GM12878 (cell line): Measurements from ENCODE around the gene LRWD1. TPM values are rescaled to one million over a fixed set of nuclear protein-coding genes. Genes with fewer than 3 reads are reported as not detected.

Experiments
- ATAC-seq: fragments of 200-7000 bp; cut with Tn5 transposase; 3 replicates; pipeline ENCODE4 v1.9.1; 2020; ENCODE audit warnings: mild to moderate bottlenecking, moderate library complexity
- BruUV-seq: library from RNA; stranded (reverse); fragments of 400-500 nt; replicated peaks from 2 replicates; lab custom pipeline; 2021; lab: Mats Ljungman, UMichigan
- CTCF ChIA-PET: fragments of 300-600 bp; sonication (Branson Sonifier 250); formaldehyde crosslinking; extraction: SDS; loops from one replicate; lab custom pipeline; 2021; ENCODE audit warnings: inconsistent platforms; lab: Yijun Ruan, JAX
- POLR2A ChIA-PET: fragments of 350-600 bp; formaldehyde crosslinking; extraction: SDS; loops from one replicate; lab custom pipeline; 2021; ENCODE audit warnings: inconsistent platforms; lab: Charles Lee
- RAD21 ChIA-PET: fragments of 300-600 bp; sonication (Branson Sonifier 250); formaldehyde crosslinking; loops from one replicate; lab custom pipeline; 2023; ENCODE audit warnings: antibody characterized with exemption; ENCODE audit not compliant: unreplicated experiment; lab: Charles Lee
- SMC1A ChIA-PET: fragments of 300-600 bp; sonication (Branson Sonifier 250); formaldehyde crosslinking; loops from one replicate; lab custom pipeline; 2023; ENCODE audit not compliant: unreplicated experiment, uncharacterized antibody; lab: Charles Lee
- DNase-seq: peaks from one replicate; pipeline ENCODE4 v3.0.0-alpha.2; 2011; ENCODE audit warnings: low read depth, low spot score
- FAIRE-seq: peaks from 3 replicates; lab custom pipeline; 2011; peaks lifted over from hg19 to GRCh38; lab: Jason Lieb, UNC
- H2AFZ ChIP-seq: 2 replicates; pipeline ENCODE4 v1.6.0; 2011; ENCODE audit warnings: low read depth, low read length, control low read depth; ENCODE audit not compliant: control insufficient read depth
- H3K27ac ChIP-seq: 2 replicates; pipeline ENCODE4 v1.5.1; 2011; ENCODE audit warnings: control low read depth; ENCODE audit not compliant: control insufficient read depth, insufficient read depth
- H3K27me3 ChIP-seq, 2 experiments: replicated peaks in 1 of 2; 2 replicates each; pipeline versions ENCODE4 v1.6.0 to v1.6.1; 2011; ENCODE audit warnings: low read length in 1 of 2; ENCODE audit not compliant: control insufficient read depth in 2 of 2, insufficient read depth in 2 of 2
- H3K36me3 ChIP-seq, 2 experiments: 2 replicates each; pipeline ENCODE4 v1.5.1; 2011; ENCODE audit warnings: low read length in 1 of 2; ENCODE audit not compliant: control insufficient read depth in 2 of 2, insufficient read depth in 2 of 2
- H3K4me1 ChIP-seq: 2 replicates; pipeline ENCODE4 v1.6.1; 2011; ENCODE audit warnings: mild to moderate bottlenecking, low read length, moderate library complexity, mixed read lengths; ENCODE audit not compliant: control insufficient read depth, insufficient read depth
- H3K4me2 ChIP-seq: 2 replicates; pipeline ENCODE4 v1.6.0; 2011; ENCODE audit warnings: control low read depth; ENCODE audit not compliant: control insufficient read depth, insufficient read depth
- H3K4me3 ChIP-seq: fragments of 200-600 bp; sonication (generic); 2 replicates; pipeline ENCODE4 v1.5.1; 2016
- H3K79me2 ChIP-seq: 2 replicates; pipeline ENCODE4 v1.6.0; 2011; ENCODE audit warnings: low read length; ENCODE audit not compliant: control insufficient read depth, insufficient read depth
- H3K9ac ChIP-seq: 2 replicates; pipeline ENCODE4 v1.8.0; 2011; ENCODE audit warnings: low read length, control low read depth, mixed read lengths; ENCODE audit not compliant: control insufficient read depth, insufficient read depth
- H3K9me3 ChIP-seq: replicated peaks from 3 replicates; pipeline ENCODE4 v1.5.1; 2011; ENCODE audit warnings: mild to moderate bottlenecking, low read length; ENCODE audit not compliant: control insufficient read depth, insufficient read depth
- H4K20me1 ChIP-seq: 2 replicates; pipeline ENCODE4 v1.6.0; 2011; ENCODE audit not compliant: control insufficient read depth, insufficient read depth
- CHD2 ChIP-seq: IDR thresholded peaks from 2 replicates; pipeline ENCODE4 v1.6.1; 2011; ENCODE audit warnings: low read depth, low read length, improper control_type of control experiment, borderline replicate concordance
- HDAC6 ChIP-seq: fragments of 200-600 bp; sonication (generic); IDR thresholded peaks from one replicate; pipeline ENCODE4 v1.8.0; 2017; ENCODE audit warnings: antibody characterized with exemption; ENCODE audit not compliant: unreplicated experiment
- HDGF ChIP-seq: fragments of 450-650 bp; IDR thresholded peaks from 2 replicates; pipeline ENCODE4 v1.6.1; 2016; ENCODE audit warnings: antibody characterized with exemption
- MTA3 ChIP-seq: IDR thresholded peaks from 2 replicates; pipeline ENCODE4 v1.6.1; 2012; ENCODE audit warnings: low read length, inconsistent platforms, borderline replicate concordance
- NR2F1 ChIP-seq: fragments of 450-650 bp; conservative IDR thresholded peaks from 2 replicates; pipeline ENCODE4 v1.6.1; 2017; ENCODE audit warnings: mild to moderate bottlenecking
- NRF1 ChIP-seq: conservative IDR thresholded peaks from 2 replicates; pipeline ENCODE4 v1.6.1; 2011; ENCODE audit warnings: mild to moderate bottlenecking, low read depth, low read length, improper control_type of control experiment
- RFX5 ChIP-seq: IDR thresholded peaks from 2 replicates; pipeline ENCODE4 v1.6.1; 2011; ENCODE audit warnings: low read depth, low read length, improper control_type of control experiment
- WRNIP1 ChIP-seq: IDR thresholded peaks from 2 replicates; pipeline ENCODE4 v1.6.1; 2011; ENCODE audit warnings: low read depth, low read length, improper control_type of control experiment, borderline replicate concordance
- ZNF687 ChIP-seq: fragments of 450-650 bp; IDR thresholded peaks from 2 replicates; pipeline ENCODE4 v1.6.1; 2017; ENCODE audit warnings: mild to moderate bottlenecking, moderate library complexity
- WGBS: methylation state at CpG from one replicate; pipeline ENCODE4 v1.1.6; 2016; ENCODE audit warnings: low lambda C conversion rate; ENCODE audit not compliant: insufficient replicate concordance, insufficient coverage; ENCODE audit errors: missing lambda C conversion rate; 5-methylcytosine and 5-hydroxymethylcytosine counted together
- in situ Hi-C: fragments of 300-500 bp; cut with MboI; formaldehyde crosslinking; loops from 9 replicates; pipeline ENCODE4 v1.14.3; 2018; ENCODE audit warnings: mixed read lengths
- intact Hi-C: fragments of 100-400 bp; cut with micrococcal nuclease; formaldehyde crosslinking; loops from one replicate; pipeline ENCODE4 v1.14.2; 2022; ENCODE audit not compliant: unreplicated experiment
- polyA plus RNA-seq, 11 experiments: library from polyadenylated mRNA; depleted of rRNA in 4 of 11; unstranded in 6 of 11; stranded (reverse) in 5 of 11; fragments of >200 nt; fragmentation: Nextera tagmentation in 4 of 11; fragmentation: Illumina TruSeq in 1 of 11; extraction: Ambion mirVana in 4 of 11; extraction: Trizol in 1 of 11; gene quantifications; 1 replicate in 1 of 11; 2 replicates in 10 of 11; pipeline versions ENCODE4 v1.2.1 to v1.2.3, GENCODE V29; 2011 to 2016; ENCODE audit warnings: inconsistent platforms in 2 of 11, missing spikeins in 2 of 11, low read depth in 1 of 11
- total RNA-seq, 4 experiments: library from RNA; depleted of rRNA in 3 of 4; stranded (reverse); fragments of >200 nt in 3 of 4; fragmentation: Illumina TruSeq in 1 of 4; extraction: Trizol in 1 of 4; gene quantifications; 2 replicates each; pipeline versions ENCODE4 v1.2.1 to v1.2.3, GENCODE V29; 2013 to 2021
- TF ChIP-seq, protein P1 (sequence below): IDR thresholded peaks from 2 replicates; pipeline ENCODE4 v1.6.1; 2012; ENCODE audit warnings: low read depth, low read length, improper control_type of control experiment

The LRWD1 gene
- total and polyA plus RNA-seq, 10 of the 15 experiments (the other 5 are each of a cell fraction or from before 2014, with no cell fraction given) = 0.40 to 64.4 (median 26.1) TPM

DNA sequence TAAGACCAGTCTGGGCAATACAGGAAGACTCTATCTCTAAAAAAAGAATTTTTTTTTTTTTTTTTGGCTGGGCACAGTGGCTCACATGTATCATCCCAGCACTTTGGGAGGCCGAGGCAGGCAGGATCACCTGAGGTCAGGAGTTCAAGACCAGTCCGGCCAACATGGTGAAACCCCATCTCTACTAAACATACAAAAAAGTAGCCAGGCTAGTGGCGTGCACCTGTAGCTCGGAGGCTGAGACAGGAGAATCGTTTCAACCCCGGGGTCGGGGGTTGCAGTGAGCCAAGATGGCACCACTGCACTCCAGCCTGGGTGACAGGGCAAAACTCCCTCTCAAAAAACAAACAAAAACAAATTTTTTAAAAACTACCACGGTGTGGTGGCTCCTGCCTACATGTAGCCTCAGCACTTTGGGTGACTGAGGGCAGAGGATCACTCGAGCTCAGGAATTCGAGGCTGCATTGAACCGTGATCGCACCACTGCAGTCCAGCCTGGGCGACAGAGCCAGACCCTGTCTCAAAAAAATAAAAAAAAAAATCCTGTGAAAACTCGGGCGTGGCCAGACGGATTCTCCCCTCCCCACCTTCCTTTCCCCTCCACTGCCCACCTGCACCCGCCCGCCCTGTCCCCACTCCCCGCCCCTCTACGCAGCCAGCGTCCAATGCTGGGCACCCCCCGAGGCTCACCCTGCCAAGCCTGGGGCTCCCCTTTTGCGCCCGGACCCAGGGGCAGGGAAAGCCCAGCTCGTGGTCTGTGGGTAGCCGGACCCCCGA is 32.2 kb upstream of the LRWD1 start:
- Histone ChIP-seq H3K4me3 (peak overlapping the region; percentile 72), H2AFZ (peak overlapping the region; percentile 54), H3K4me1 (peaks cover 36% of the 10 kb centered on the region), H4K20me1 (no peaks in the 10 kb centered on the region), H3K79me2 (peaks cover 35% of the 10 kb centered on the region)
- under 1% methylated on average over 15 of the region's 27 CpGs for WGBS
- SMC1A ChIA-PET = interaction anchor here (0.9 to 1.7 kb wide), 8 partner anchors 8 to 36 kb away, joined by 3 to 6 read pairs (median 4); no protein-coding TSS in a partner anchor
- TF ChIP-seq, protein P1, sequence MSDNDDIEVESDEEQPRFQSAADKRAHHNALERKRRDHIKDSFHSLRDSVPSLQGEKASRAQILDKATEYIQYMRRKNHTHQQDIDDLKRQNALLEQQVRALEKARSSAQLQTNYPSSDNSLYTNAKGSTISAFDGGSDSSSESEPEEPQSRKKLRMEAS = no peak
- TF ChIP-seq HDGF (peak; percentile 62; the same call in 1 of the 2 replicates), ZNF687 (peak; percentile 32; the same call in 1 of the 2 replicates), CHD2 (peak; percentile 35; the same call in 1 of the 2 replicates), MTA3 (no peak), WRNIP1 (0 out of 2 replicates have a peak, but pooled peaks have one; percentile 42), NR2F1 (peak; percentile 20; the same call in 1 of the 2 replicates), RFX5 (no peak), NRF1 (no peak), HDAC6 (no peak)
- TF ChIP-seq, all 136 proteins: peak for 5
- peak overlapping the region; percentile 92 for H3K4me2 ChIP-seq
- ChIA-PET CTCF (interaction anchor here (1.2 to 5.0 kb wide), 4 partner anchors 9 to 26 kb away, joined by 3 to 39 read pairs (median 5); no protein-coding TSS in a partner anchor), RAD21 (interaction anchor here (1.0 to 2.8 kb wide), 6 partner anchors 11 to 34 kb away, joined by 3 to 26 read pairs (median 6); no protein-coding TSS in a partner anchor), POLR2A (interaction anchor here (0.5 to 13.0 kb wide), 11 partner anchors 8 to 1331 kb away, joined by 3 to 210 read pairs (median 4); partner anchors contain the start of genes ALKBH4 and LRWD1)
- peak overlapping the region; percentile 72 for H3K9ac ChIP-seq
- no peaks in the 10 kb centered on the region for H3K9me3 ChIP-seq
- BruUV-seq = TSS peak; percentile 90
- in situ Hi-C loops (no loop called here), intact Hi-C loops (loop anchor here (1.0 kb wide), 1 partner anchor 10 kb away; no protein-coding TSS in a partner anchor)
- peak overlapping the region; percentile 93 for H3K27ac ChIP-seq
- peak; percentile 64 for FAIRE-seq
- no peak for DNase-seq
- no peaks in the 10 kb centered on the region for H3K27me3 ChIP-seq
- H3K36me3 ChIP-seq = peaks cover 3 to 5% of the 10 kb centered on the region in 2 experiments; a peak in 3 of 4 replicates
- ATAC-seq = peak; percentile 66
